Measurements from ENCODE around the gene MCRIP2. TPM values are rescaled to one million over a fixed set of nuclear protein-coding genes. Genes with fewer than 3 reads are reported as not detected.
A peak's percentile ranks its signal among the peaks of the same experiment; 100 is the strongest.

The MCRIP2 gene
- total and polyA plus RNA-seq, 2 of the 8 experiments (the other 6 are each of a cell fraction or from before 2014, with no cell fraction given): 45.4 to 75.5 TPM

- TF ChIP-seq BRCA1 (IDR thresholded peaks at IDR 0.05; ENCODE audit: low read depth, low read length) (no peak), GABPA (IDR thresholded peaks at IDR 0.05; ENCODE audit: borderline replicate concordance, insufficient read depth, low read length) (peak; percentile 39; the same call in 1 of the 2 replicates)
Observed at GRCh38 chr16:629185-629832, 12.3 kb upstream of the MCRIP2 start (continued).

All from H1 (cell line).